Cardiac fibroblast (primary cell): ENCODE measurements around the gene TTC6.

Source experiments
- DNase-seq, 2 donors: peaks; one replicate each; pipeline versions ENCODE4 v3.0.0 to v3.0.0-alpha.2; 2010; ENCODE audit warnings: low read depth in 2 of 2
- H3K4me3 ChIP-seq, 2 donors: replicated peaks in 1 of 2; 1 replicate in 1 of 2; 2 replicates in 1 of 2; pipeline ENCODE4 v1.5.1; 2011; ENCODE audit warnings: low read depth in 2 of 2, low read length in 2 of 2, mild to moderate bottlenecking in 2 of 2, moderate library complexity in 1 of 2
- CTCF ChIP-seq: IDR thresholded peaks from one replicate; pipeline ENCODE4 v1.5.1; 2011; ENCODE audit warnings: low read depth, mild to moderate bottlenecking, low read length, inconsistent platforms

The TTC6 gene

GRCh38 chr14:37598747-37599506 lies 3.5 kb downstream of the TTC6 start:
- no peak for TF ChIP-seq CTCF
- no peak for DNase-seq
- H3K4me3 ChIP-seq: no peak overlapping the region

GRCh38 chr14:37599507-37600368 lies 4.3 kb downstream of the TTC6 start:
- no peak for TF ChIP-seq CTCF
- H3K4me3 ChIP-seq: no peak overlapping the region
- no peak for DNase-seq

GRCh38 chr14:37600880-37601741 lies 5.7 kb downstream of the TTC6 start:
- no peak for DNase-seq
- H3K4me3 ChIP-seq: no peak overlapping the region
- TF ChIP-seq CTCF: no peak

GRCh38 chr14:37601865-37602264 lies 6.4 kb downstream of the TTC6 start:
- DNase-seq: no peak
- H3K4me3 ChIP-seq: no peak overlapping the region
- TF ChIP-seq CTCF: no peak

GRCh38 chr14:37602605-37603453 lies 7.4 kb downstream of the TTC6 start:
- DNase-seq: no peak
- no peak for TF ChIP-seq CTCF
- H3K4me3 ChIP-seq: no peak overlapping the region
